ENCODE data around the gene FPGS.
"Not testable (repeated sequence)": the region's sequence is repeated elsewhere in the genome, so short reads cannot be mapped to it uniquely, and the experiment has no call there.

Gene FPGS

DNA sequence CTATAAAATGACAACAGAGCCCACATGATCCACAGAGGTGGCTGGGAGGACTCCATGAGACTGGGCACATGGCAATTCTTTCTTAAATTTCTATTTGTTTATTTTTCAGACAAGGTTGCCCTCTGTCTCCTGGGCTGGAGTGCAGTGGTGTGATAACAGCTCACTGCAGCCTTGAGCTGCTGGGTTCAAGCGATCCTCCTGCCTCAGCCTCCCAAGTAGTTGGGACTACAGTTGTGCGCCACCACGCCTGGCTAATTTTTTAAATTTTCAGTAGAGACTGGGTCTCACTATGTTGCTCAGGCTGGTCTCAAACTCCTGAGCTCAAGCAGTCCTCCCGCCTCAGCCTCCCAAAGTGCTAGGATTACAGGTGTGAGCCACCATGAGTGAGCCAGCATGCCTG lies 42.9 kb downstream of the FPGS start:
- DNase-seq = not testable (repeated sequence)

DNA sequence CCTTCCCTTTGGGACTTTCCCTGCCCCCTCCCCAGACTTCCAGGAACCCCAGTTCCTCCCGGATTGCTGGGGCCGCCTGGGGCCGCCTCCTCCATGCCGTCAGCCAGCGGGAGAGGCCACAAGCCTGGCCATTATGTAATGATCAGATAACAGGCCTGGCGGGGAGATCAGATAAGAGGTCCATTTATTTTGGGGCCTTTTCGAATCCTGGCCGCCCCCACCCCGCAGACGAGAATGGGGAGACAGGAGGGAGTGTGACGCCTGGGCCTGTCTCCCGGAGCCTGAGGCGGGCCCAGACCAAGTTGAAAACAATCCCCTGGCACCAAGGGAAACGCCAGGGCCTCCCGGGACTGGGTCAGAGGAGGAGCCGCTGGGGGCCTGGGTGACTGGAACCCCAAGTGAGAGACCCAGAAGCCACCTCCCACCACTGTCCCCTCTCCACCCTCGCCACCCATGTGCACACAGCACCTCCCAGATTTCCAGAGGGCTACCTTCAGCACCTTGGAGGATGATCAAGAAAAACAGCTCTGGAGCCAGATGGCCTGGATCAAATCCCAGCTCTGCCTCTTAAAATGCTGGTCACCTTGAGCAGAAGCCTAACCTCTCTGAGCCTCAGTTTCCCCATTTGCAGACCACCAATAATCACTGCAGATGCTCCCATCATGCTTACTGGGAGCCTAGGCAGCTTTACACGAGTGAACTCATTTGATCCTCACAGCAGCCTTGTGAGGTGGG lies 43.9 kb downstream of the FPGS start:
- no peak for DNase-seq

DNA sequence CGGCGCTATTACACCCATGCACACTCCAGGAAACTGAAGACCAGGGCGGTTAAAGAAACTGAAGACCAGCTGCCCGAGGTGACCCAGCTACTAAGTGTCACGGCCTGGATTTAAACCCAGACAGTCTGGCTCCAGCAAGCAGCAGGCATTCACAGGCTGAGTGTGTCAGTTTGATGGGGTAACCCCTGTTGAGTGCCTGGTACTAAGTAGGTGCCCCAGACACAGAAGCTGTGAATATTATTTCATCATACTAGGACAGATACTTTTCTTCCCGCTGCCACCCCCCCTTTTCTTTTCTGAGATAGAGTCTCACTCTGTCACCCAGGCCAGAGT lies 44.5 kb downstream of the FPGS start:
- no peak for DNase-seq

DNA sequence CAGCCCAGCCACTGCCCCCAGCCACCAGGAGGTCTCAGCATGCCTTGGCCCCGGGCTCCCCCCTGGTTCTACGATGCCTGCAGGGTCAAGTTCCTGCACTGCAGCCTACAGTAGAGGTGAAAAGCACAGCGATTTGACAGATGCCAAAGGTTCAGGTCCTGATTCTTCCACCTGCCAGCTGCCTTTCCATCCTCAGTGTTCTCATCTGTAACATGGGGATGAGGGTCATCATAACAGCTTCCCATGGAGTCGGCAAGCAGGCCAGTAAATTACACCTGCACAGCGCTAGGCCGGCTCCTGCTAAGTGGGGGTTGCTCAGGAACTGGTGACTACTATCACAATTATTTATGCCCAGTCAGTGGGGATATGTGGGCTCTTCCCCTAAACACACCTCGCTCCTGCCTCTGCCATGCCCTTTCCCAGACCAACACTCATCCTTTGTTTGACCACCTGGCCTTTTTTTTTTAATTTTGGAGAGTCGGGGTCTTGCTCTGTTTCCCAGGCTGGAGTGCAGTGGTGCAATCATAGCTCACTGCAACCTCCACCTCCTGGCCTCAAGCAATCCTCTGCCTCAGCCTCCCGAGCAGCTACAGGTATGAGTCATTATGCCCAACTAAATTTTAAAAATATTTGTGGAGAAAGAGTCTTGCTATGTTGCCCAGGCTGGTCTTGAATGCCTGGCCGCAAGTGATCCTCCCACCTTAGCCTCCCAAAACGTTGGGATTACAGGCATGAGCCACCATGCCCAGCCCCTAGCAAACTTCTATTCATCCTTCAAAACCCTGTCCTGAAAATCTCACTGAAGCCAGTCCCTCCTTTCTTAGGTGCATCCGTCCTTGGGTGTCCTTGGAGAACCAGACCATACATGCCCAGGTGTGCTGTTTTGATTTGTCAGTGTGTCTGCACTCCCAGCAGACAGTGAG lies 45.4 kb downstream of the FPGS start:
- DNase-seq = no peak

DNA sequence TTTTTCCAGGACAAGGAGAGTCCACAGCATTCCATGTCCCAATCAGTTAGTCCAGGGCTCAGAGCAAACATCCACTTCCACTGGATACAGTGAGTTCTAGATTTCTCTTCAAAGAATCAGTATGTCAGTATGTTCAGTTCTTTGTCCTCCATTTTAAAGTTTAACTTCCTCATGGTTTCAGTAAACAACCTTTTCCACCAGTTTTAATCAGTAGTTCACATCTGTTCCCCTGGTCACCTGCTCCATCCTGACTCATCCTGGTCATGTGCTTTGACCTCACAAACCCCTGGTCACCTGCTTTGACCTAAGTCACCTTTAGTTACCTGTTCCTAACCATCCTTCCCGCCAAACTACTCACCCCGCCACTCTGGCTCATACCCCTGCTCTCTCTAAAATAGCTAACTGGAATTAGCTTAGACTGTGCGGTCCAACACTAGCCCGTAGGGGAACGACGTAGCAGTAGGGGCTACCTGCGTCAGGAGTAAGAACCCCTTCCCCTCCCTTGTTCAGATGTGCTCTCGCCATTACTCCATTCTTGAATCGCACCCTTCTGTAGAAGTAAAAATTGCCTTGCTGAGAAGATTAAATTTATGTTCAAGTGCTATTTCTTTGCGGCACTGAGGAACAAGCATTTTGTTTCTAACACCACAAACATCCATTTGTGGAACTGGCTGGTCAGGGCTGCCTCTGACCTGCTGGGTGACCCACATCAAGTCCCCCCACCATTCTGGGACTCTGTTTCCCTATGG lies 46.2 kb downstream of the FPGS start:
- no peak for DNase-seq

DNA sequence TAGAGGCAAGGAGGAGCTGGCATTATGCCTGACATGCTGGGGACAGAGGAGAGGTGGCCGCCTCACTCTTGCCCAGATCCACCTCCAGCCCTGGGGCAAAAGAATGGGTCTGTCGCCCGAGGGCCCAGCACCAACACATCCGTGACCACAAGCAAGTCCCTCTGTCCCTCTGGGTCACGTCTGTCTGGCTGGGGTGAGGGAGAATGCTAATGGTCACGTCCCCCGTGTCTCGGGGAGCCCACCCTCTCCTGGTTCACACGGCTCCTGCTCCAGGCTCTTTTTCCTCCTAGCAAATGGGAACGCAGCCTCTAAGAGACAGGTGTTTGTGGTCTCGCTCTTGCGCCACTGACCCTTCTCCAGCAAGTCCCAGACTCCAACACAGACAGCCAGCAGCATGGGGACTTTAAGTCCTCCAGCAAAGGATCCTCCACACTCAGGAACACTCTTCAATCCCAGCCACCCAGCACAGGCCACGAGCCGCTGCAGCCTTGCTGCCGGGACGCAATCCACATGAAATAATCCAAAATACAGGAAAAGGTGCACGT lies 47.7 kb downstream of the FPGS start:
- no peak for DNase-seq

DNA sequence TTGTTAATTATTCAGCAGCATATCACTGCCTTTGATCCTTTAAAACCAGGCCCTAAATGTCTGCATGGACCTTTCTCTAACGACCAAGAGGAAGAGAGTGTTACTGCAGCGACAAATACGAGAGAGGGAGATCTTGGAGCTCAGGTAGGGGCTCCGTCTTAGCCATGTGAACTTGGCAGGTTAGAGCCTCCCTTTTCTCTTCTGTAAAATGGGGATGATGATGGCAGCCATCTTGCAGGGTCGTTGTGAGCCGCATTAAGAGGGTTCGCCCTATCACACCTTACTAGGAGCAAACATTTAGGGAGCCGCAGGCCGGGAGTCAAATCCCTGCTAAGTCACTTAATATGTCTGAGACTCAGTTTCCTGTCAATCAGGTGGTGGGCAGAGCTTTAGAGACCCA lies 50.1 kb downstream of the FPGS start:
- no peak for DNase-seq

DNA sequence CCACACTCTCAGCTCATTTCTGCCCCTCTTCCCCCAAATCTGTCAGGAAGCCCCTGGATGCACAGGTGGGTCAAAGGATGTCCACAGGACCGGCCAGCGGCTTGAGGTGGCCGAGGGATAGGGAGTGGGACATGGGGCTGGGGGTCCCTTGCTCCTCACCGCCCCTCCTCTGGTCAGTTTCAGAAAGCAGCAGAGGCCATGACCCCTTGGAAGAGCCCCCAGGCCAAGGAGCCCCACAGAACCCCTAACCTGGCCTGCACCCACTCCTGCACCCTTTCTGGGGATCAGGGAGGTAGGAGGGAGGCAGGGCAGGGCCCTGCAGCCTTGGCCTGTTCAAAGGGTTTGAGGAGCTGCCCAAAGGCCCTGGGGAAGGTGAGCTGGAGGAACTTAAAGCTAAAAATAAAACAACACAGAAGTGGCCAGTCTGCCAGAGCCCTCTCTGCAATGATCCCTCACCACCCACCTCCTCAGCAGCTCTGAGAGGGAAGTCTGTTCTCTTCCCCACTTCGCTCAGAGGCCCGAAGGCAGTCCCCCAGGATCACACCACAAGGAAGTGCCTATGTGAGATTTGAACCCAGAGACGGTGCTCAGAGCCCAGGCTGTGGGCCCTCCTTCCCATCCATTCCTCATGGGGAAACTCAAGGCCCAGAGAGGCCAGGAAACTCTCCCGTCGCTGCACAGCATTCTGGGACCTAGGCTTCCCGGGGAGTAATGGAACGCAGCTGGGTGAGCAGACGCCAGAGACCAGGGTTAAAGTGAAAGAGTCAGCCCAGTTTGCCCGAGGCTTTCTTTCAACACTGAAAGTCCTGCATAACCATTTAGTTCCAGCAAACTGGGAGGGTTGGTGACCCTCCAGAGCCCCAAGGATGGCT lies 50.9 kb downstream of the FPGS start:
- peak in 1 of 2 experiments; percentile 9 for DNase-seq

DNA sequence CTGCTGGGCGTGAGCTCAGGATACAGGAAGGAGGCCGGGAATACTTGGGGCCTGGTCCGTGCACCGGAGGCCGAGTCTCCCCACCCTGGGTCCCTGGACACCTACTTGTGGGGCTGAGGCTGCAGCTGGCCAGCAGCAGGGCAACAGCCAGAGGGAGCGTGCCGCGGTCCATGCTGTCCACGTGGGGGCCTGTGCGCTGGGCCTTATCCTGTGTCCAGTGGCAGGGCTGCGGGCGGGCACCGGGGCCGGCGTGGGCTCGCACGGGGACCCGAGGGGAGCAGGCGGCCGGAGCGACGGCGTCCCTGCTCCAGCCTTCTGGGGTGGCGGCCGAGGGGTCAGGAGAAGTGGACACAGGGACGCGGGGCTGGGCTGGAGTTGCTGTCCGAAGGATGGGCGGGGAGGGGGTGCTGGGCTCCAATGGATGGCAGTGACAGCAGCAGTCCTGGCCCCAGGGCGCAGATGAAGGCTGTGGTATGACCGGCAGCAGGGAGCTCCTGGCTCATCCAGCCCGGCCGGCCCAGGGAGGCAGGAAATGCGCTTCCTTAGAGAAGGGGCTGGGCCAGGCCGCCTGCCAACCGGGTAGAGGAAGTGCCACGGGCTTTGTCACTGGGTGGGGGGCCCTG lies 51.6 kb downstream of the FPGS start, which contains the start of gene ENG:
TSS of gene ENG (minus strand) at position 475 of the 623 bp plus-strand sequence. CDS start at position 172, 303 bp downstream.
- DNase-seq = peak; percentile 28 to 30

DNA sequence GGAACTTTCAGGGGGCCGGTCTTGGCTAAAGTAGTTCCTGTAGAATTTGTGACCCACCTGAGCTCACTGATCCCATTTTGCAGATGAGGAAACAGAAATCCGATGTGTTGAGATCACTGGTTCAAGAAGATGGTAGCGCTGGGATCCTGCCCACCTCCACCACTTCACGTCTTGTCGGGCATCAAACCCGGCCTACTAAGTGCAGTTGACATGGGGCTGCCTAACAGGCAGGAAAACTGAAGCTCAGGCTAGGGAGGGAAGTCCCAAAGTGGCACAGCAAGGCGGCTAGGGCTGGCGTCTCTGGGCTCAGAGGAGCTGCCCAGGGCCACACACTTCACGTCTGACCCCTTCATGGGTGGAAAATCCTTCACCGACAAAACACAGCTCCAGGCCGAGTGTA lies 52.3 kb downstream of the FPGS start:
- DNase-seq = no peak

DNA sequence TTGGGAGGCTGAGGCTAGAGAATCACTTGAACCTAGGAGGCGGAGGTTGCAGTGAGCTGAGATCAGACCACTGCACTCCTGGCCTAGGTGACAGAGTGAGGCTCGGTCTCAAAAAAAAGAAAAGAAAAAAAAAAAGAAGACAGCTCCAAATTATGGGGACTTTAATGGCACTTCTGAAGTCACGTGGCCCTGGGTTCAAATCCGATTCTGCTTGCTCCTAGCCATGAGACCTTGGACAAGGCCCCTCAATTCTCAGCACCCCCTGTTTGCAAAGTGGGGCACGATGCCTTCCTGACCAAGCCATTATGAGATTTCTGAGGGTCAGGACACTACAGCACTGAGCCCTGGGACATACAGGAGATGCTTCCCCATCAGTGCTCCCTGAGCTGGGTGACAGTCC lies 52.8 kb downstream of the FPGS start:
- DNase-seq = no peak

DNA sequence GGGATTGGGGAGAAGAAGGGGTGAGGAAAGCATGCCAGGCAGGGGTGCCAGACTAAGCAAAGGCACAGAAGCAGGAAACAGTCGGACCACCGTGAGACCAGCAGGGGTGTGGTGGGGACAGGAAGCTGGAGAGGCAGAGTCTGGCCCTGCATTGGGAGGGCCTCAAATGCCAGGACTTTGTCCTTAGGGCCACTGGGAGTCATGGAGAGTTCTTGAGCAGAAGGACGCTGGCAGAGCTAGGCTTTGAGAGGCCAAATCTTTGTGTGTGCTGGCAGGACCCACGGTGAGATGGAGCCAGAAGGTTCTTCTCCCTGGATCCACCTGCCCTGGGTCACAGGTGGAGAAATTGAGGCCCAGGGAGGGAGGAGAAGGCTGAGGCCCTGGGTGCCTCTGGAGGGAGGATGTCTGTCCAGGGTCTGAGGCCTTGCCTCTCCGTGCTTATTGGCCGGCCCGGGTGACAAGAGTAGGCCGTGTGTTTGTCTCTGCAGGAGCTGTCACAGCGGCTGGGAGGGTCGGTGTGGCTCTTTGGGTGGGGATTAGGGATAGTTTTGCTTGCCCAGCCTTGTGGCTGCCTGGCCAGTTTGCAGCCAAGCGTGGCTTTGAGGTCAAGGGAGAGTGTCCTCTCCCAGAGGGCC lies 53.5 kb downstream of the FPGS start:
- DNase-seq = no peak

DNA sequence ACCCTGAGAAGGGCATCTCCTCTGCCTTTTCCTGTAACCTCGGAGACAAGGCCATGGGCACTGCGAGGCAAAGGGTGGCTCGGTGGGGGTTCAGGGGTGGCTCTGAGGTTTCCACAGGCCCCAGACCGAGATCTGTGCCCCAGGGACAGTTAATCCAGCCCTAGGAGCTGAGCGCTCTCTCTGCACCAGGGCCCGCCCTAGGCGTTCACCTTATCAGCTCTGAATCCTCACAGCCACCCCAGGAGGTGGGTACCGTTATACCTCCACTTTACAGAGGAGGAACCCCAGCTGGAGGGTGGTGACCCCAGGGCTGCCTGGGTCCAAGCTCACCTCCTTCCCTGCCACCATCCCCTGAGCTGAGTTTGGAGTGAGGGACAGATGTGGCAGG lies 54.0 kb downstream of the FPGS start:
- DNase-seq = no peak

DNA sequence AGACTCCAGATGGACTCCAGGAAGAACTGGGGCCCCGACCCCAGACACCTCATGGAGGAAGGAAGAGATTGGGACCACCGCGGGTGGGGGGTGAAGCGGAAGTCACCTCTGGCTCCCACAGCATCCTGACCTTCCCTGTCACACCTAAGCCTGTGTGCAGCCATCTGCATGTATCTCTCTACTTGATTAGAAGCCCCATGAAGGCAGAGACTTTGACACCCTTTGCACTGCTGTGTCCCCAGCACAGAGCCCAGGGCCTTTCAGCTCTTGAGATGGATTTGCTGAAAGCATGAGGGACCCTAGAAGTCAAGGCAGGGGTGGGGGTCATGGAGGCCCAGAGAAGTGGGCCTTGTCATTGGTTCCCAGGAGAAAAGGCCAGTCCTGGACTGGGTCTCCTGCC lies 54.6 kb downstream of the FPGS start:
- no peak for DNase-seq

DNA sequence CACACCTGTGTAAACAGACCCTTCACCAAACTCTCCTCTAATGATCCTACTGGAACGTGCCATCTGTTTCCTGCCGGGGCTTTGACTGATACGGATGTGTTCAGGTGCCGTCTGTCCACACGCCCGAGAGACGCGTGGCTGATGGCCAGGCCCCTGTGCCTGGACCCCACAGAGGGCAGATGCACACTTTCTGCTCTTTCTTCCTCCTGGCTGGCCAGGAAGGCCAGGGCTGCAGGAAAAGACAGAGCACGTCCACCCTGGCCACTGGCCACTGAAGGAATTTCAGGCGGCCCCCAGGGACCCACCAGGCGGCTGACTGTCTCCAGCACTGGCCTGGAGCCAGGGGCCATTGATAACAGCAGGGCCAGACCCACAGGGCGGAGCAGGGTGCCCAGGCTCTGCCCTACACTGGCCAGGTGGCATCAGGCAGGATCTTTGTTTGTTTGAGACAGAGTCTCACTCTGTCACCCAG lies 55.4 kb downstream of the FPGS start:
- DNase-seq = no peak

DNA sequence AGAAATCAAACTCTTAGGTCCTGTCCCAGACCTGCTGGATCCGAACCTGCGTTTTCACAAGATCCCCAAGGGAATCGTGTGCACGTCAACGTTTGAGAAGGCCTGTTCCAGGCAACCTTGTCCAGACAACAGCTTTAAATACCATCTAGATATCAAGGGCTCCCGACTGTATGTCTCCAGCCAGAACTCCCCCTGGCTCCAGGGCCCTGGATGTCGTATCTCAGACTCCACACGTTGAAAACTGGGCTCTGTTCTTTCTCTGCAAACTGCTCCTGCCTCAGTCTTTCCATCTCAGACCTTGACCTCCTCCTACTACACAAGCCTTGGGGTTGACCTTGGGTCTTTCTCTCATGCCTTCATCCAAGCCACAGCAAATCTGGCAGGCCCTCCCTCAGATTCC lies 57.6 kb downstream of the FPGS start:
- no peak for DNase-seq

DNA sequence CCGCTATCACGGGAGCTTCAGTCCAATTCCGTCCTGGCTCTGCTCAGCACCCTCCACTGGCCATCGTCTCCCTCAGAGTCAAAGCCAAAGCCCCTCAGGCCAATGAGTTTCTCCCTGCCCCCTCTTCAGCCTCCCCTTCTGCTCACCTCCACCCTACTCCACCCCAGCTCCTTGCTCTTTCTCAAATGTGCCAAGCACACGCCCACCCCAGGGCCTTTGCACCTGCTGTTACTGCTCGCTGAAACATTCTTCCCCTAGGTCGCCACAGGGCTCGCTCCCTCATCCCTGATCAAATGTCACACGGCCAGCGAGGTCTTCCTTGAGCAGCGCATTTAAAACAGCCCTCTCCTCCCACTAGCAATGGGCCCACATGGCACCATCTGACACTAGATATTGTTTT lies 58.1 kb downstream of the FPGS start:
- no peak for DNase-seq

DNA sequence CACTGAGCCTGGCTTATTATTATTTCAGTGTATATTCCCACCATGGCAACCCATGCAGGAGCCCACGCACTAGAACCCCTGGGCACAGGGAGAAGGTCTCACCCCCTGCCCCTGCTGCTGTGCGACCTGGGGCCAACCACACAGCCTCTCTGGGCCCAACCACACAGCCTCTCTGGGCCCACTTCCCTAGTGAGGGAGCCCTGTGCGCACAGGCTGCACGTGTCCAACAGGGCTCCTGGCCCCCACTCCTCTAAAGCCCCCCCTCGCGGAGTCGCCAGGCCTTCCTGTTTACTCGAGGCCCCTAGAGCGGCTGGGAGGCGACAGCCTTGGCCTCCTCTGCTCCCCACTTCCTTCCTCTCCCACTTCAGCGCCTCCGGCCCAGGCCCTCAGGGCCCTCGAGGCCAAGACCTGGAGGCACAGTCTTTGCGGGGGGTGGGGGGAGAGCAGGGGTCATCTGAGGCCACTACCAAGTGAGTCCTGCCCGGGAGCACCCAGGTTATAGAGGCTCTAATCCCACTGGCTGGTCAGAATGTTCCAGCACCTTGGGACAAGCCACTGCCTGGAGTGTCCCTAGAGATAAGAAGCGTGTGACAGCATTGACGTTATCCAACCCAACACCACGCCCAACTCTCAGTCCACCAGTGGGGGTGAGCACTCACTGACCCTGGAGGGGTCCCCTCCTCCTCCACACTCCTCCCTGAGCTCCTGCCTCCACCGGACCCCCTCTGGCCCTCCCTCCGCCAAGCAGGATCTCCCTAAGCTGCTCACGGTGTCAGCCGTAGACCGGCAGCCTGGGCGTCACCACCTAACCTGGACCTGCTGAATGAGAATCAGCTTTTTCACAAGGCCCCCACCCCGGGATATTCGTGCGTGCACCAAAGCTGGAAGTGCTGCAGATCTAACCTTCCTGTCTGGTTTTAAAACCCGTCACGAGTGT lies 59.7 kb downstream of the FPGS start:
- DNase-seq = peak; percentile 96

DNA sequence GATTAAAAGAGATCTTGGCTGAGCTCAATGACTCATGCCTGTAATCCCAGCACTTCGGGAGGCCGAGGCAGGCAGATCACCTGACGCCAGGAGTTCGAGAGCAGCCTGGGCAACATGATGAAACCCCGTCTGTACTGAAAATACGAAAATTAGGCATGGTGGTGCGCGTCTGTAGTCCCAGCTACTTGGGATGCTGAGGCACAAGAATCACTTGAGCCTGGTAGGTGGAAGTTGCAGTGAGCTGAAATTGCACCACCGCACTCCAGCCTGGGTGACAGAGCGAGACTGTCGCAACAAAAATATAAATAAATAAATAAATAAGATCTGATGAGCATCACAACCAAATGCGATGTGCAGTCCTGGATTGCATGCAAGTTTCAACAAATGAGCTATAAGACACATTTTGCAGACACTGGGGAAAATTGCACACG lies 60.5 kb downstream of the FPGS start:
- peak; percentile 25 to 43 for DNase-seq
